ENCODE results near the gene ZNF710.
"Not testable (repeated sequence)": the region's sequence is repeated elsewhere in the genome, so short reads cannot be mapped to it uniquely, and the experiment has no call there.

ZNF710 gene

DNA sequence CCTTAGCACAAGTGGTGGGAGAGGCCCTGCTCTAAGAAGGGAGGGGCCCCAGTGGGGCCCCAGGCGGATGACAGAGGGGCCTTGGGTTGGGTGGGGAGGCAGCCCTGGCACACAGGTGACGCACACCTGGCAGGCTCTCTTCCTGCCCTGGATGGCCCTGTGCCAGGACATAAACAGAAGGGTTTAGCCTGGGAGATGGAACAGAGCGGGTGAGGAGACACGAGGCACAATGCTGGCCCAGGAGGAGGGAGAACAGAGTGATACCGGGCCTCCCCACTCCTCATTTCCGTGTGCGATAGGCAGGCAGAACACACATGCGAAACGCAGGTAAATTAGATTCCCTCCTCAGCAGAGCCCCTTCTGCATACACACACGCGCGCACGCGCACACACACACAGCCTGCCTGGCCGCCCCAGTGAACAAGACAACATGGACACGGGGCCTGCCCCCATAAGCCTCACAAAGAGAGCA, 61.4 kb downstream of the ZNF710 start:
- peak; percentile 90 for DNase-seq

DNA sequence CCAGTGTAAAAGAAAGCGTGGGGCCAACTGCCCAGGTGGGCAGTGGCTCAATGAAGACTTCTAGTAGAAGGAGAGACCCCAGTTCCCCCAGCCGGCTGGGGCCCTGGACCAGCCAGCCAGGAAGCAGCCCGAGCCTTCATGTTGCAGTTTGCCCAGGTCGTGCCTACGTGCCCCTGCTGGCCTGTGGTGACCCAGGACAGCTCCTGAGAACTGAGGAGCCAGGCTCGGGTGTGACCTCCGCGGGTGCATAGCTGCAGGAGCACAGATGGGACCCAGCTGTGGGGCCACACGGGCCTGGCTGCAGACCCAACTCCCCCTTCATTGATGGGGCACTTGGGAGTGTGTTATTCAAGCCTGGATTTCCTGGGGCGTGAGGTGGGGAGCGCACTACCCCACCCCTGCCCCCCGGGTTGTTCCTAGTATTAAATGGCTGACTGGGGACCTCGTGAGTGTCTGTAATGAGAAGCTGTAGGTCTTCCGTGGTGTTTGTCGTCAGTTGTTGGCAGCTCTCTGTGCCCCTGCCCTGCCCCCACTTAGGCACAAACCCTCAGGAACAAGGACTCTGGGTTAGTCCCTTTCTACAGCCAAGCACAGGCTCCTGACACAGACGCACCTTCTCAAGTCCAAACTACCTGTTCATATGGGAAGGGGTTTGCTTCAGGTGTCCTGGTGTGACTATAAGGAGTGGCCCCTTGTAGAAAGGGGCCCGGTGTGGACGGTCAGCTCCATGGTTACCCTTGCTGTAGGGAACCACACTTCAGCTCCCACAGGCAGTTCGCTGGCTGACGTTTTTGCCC, 62.0 kb downstream of the ZNF710 start:
- DNase-seq = peak; percentile 56

DNA sequence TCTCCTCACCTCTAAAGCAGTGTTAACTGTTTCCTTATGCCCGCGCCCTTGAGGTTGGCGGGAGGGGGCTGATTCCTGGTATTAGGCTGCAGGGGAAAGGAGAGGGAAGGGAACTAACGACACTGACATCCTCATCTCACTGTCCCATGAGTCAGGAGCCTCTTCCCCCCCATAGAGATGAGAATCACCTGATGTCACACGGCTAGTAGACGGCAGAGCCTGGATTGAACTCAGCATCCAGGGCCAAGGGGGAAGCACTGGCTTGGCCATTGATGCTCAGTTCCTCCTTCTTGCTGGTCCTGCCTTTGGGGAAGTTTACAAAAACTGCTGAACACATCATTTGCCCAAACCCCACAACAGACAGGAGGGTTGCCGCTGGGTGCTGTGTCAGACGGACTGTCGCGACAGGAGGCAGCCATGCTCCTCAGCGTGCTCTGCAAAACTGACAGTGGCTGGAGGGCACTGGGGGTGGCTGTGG, 62.7 kb downstream of the ZNF710 start:
- DNase-seq = peak; percentile 56

DNA sequence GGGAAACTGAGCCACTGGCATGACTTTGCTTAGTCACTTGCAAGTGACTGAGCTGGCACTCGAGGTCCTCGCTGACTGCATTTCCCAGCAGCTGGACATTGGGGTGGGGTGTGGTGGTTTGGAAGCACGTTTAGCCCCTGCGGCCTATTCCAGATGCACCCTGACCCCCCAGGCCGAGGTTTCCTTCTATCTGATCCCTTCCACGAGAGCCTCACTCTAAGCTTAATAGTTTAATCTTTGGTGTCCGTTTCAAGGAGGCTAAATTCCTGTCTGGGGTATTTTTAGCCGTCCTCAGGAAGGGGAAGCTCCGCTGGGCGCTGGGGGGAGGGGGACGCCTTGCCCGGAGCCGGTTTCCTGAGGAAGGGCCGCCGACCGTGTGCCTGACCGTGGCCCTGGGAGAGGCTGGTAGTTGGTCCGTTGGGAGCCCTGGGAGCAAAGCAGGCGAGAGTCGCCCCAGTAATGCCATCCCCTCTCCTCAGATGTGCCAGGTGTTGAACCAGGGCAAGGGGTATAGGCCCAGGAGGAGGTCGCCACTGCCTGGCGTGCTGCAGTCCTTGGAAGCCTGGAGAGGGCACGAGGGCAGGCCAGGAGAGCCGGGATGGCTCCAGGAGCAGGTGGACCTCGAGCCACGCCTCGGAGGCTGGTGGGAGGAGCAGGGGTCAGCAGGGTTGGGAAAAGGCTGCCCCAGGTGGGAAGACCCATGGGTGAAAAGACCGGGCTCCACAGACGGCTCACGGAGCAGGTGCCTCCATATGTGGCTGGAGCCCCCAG, 64.0 kb downstream of the ZNF710 start:
- DNase-seq = no peak

DNA sequence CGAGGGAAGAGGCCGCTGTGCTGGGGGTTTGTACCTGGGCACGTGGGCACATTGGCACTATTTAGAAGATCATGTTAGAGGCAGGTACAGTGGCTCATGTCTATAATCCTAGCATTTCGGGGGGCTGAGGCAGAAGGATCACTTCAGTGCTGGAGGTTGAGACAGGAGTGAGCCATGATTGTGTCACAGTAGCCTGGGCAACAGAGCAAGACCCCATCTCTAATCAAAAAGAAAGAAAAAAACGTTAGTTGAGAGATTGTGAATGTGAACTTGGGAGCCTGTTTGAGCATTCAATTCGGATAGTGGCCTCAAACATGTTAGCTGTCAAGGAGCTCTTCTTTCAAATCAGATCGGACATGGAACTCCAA, 64.5 kb downstream of the ZNF710 start:
- no peak for DNase-seq

DNA sequence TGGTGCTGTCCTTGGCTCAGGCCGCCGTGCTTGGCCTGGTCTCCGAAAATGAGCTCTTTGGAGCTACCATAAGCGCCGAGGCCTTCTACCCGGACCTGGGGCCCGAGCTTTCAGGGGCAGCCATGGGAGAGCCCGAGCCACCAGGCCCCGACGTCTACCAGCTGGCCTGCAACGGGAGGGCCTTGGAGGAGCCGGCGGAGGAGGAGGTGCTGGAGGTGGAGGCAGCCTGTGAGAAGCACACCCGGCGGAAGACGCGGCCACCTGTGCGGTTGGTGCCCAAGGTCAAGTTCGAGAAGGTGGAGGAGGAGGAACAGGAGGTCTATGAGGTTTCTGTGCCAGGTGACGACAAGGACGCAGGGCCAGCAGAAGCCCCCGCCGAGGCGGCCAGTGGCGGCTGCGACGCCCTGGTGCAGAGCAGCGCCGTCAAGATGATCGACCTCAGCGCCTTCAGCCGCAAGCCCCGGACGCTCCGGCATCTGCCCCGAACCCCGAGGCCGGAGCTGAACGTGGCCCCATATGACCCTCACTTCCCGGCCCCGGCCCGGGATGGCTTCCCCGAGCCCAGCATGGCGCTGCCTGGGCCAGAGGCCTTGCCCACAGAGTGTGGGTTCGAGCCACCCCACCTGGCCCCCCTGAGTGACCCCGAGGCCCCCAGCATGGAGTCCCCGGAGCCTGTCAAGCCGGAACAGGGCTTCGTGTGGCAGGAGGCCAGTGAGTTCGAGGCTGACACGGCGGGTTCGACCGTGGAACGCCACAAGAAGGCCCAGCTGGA, 66.2 kb downstream of the ZNF710 start:
- no peak for DNase-seq

DNA sequence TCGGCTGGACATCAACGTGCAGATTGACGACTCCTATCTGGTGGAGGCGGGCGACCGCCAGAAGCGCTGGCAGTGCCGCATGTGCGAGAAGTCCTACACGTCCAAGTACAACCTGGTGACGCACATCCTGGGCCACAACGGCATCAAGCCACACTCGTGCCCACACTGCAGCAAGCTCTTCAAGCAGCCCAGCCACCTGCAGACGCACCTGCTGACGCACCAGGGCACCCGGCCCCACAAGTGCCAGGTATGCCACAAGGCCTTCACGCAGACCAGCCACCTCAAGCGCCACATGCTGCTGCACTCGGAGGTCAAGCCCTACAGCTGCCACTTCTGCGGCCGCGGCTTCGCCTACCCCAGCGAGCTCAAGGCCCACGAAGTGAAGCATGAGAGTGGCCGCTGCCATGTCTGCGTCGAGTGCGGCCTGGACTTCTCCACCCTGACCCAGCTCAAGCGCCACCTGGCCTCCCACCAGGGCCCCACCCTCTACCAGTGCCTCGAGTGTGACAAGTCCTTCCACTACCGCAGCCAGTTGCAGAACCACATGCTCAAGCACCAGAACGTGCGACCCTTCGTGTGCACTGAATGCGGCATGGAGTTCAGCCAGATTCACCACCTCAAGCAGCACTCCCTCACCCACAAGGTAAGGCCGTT, 67.0 kb downstream of the ZNF710 start:
- no peak for DNase-seq

DNA sequence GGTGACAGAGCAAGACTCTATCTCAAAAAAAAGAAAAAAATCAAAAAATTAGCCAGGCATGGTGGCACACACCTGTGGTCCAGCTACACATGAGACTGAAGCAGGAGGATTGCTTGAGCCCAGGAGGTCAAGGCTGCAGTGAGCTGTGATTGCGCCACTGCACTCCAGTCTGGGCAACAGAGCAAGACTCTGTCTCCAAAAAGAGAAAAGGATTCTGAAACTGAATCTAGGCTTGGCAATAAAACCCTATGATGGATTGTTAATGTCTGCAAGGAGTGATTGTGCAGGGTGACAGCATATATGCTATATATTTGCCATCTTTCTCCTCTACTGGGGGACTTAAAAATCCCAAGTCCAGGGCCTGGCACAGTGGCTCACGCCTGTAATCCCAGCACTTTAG, 69.5 kb downstream of the ZNF710 start:
- not testable (repeated sequence) for DNase-seq

DNA sequence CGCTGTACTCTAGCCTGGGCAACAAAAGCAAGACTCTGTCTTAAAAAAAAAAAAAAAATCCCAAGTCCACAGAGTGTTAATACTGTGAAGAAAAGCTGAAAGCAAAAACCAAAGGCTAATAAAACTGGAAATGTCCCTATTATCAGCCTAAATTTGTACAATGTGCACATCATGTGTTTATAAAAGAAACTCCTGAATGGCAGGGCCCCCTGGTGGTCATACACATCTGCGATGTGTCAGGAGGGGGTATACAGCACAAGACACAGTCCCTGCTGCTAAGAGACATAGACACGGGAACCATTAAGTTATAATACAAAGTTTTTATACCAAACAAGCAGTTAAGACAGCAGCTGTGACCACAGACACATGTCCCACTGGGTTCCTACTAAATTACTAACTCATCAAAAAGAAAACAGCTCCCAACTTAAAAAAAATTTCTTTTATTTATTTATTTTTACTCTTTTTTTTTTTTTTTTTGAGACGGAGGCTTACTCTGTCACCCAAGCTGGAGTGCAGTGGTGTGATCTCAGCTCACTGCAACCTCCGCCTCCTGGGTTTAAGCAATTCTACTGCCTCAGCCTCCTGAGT, 70.2 kb downstream of the ZNF710 start:
- DNase-seq = peak; percentile 46

DNA sequence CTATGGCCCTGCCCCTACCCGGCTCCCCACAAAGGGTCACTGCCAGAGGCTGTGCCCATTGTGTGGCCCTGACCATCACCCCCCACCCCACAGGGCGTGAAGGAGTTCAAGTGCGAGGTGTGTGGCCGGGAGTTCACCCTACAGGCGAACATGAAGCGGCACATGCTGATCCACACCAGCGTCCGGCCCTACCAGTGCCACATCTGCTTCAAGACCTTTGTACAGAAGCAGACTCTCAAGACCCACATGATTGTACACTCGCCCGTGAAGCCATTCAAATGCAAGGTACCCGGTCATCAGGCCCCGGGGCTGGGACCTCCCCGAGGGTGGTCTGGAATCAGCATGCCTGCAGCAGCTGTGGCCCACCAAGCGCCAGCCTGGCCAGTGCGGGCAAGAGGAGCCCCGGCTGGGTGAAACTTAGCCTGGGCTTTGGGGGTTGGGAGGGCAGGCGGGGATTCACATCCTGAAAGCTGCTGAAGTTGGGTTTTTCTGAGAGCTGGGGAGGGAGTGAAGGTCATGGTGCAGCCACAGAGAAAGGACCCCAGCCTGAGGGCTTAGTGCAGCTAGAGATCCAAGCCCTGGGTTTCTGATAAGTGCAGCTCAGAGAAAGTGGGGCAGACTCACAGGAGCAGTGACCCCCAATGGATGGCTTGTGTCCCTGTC, 72.0 kb downstream of the ZNF710 start:
- DNase-seq = no peak

DNA sequence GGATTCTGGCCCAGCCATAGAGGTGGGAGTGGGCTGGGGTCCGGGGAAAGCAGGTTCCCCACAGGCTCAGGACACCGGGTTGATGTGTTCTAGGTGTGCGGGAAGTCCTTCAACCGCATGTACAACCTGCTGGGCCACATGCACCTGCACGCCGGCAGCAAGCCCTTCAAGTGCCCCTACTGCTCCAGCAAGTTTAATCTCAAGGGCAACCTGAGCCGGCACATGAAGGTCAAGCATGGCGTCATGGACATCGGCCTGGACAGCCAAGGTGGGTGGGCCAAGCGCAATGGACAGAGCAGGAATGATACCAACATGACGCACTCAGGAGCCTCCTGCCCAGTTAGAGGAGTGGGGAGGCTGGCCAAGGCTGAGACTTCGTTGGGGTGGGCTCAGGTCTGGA, 72.9 kb downstream of the ZNF710 start:
- DNase-seq = no peak

DNA sequence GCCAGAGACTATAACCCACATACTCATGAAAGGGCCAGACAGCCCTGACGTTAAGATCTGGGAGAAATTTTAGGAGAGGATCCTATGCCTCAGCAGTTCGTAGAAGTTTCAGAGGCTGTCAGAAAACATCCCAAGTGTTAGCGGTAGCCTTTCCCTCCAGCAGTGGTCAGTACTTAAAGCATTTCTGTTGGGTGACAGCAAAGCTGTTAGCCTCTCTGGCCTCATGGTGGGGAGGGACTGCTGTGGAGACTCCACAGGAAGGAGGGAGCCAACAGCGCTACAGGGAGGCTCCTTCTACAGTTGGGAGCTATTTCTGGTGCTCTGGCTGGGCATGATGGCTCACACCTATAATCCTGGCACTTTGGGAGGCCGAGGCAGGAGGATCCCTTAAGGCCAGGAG, 73.8 kb downstream of the ZNF710 start:
- no peak for DNase-seq

DNA sequence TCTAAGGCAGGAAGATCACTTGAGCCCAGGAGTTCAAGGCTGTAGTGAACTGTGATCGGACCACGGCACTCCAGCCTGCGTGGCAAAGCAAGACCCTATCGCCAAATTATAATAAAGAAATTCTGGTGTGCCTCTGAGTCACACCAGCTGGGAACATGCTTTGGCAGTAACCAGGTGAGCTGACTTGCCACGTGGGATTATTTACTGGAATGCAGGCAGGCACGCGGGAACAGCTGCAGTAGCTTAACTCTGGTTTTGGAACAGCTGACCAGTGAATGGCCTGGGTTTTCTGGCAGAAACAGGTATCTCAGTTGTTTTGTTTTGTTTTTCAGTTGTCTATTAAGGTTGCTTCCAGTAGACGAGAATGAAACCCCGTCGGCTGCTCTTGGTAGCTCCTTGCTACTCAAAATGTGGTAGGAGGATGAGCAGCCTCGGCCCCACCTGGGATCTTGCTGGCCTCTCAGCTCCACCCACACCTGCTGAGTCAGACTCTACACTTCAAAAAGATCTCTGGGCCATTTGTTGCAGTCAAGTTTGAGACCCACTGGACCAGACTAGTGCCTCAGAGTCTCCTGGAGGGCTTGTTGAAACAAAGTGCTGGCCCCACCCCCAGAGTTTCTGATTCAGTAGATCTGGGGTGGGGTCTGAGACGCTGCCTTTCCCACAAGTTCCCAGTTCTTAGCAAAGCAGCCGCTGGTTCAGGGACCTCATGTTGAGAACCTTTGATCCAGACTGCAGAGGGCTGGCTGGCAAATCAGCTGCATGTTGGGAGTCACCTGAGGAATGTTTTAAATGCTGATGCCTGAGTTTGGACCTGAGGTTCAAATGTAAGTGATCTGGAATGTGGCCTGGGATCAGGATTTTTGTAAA, 74.5 kb downstream of the ZNF710 start:
- no peak for DNase-seq

DNA sequence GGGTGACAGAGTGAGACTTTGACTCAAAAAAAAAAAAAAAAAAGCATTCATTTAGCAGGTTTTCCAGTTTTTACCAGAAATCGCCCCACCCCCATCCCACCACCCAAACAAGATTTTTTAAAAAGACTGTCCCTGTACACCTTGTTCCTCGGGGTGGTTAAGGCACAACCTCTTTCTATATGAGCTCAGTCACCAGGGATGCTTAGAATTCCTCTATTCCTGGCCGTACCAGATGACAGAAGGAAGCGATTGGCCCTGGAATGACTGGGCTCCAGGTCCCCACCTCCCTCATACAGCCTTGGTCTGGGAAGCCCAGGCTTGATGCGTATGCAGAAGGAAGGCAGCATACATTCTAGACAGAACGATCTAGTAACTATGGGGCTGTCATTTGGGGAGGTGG, 75.6 kb downstream of the ZNF710 start:
- no peak for DNase-seq

DNA sequence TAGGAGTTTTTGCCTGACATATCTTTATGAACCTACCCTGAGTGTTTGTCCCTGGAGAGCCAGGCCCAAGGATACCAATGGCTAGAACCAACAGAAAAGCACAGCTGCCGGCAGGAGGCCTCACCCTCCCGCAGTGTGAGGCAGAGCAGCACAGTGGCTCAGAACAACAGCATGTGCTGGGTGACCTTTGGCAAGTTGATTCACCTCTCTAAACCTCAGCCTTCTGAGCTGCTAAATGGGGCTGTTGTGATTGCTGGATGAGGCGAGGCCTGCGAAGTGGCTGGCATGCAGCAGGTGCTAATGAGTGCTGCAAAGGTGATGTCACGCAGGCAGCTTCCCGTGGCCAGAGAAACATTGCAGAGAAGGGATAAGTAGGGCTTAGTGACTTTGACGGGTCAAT, 77.8 kb downstream of the ZNF710 start:
- DNase-seq = no peak

DNA sequence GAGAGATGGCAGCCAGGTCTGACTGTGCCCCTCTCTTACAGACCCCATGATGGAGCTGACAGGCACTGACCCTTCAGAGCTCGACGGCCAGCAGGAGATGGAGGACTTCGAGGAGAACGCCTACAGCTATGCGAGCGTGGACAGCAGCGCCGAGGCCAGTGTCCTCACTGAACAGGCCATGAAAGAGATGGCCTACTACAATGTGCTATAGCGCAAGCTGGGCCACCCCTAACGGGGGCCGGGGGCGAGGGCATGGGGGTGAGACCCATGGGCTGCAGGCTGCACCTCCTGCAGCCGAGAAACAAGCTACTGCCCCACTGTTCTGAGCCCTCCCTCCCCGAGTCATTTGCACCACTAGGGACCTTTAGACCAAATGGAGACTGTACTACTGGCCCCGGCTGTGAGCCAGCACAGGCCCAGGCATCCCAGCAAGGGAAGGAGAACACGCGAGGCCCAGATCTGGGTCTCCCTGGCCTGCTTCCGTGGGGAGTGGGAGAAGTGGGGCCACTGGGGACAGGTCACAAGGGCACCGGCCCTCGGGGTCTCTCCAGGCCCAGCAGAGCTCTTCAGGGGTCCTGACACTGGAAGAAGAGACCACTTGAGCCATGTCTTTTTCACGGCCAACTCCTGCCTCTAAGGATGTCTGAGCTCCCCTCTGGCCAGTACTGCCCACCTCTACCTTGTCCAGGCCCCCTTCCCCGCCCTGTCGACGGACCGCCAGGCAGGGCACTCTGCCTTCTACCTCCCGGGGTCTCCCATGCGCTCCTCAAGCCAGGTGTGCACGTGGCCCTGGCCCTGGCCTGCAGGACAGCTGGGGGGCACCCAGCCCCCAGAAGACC, 78.7 kb downstream of the ZNF710 start:
- DNase-seq = no peak

DNA sequence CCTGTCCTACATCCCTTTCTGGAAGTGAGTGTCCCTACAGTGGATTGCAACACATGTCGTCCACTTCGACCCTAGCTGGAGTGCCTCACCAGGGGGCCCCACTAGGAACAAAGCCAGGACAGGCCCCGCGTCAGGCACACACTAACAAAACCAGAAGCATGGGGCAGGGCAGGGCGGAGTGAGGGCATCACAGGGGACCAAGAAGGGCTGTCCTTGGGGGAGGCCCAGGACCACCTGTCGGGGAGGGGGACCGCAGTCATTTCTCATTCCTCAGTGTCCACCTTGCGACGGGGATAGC, 79.3 kb downstream of the ZNF710 start:
- no peak for DNase-seq

DNA sequence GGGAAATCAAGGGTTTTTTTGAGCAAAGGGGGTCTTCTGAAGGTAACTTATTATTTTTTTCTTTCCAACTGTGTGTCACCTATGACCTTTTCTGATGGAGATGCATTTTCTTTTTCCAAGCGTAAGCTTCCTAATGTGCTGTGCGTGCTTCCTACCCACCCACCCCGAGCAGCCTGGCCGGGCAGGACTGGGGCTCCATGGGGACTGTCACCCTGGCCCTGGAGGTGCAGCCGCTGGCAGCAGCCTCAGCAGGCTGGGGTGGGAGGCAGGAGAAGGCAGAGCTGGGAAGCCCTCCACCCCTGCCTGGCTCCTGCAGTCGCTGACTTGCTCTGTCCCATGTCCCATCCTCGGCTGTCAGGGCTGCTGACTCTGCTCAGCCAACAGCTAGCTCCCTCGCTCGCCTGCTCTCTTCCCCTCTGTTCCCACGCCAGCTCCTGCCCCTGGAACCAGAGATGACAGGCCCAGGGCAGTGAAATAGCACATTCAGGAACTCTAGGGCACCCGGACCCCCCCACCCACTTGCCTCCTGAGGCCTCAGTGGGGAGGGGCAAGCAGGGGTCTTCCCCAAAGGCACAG, 79.8 kb downstream of the ZNF710 start:
- no peak for DNase-seq

DNA sequence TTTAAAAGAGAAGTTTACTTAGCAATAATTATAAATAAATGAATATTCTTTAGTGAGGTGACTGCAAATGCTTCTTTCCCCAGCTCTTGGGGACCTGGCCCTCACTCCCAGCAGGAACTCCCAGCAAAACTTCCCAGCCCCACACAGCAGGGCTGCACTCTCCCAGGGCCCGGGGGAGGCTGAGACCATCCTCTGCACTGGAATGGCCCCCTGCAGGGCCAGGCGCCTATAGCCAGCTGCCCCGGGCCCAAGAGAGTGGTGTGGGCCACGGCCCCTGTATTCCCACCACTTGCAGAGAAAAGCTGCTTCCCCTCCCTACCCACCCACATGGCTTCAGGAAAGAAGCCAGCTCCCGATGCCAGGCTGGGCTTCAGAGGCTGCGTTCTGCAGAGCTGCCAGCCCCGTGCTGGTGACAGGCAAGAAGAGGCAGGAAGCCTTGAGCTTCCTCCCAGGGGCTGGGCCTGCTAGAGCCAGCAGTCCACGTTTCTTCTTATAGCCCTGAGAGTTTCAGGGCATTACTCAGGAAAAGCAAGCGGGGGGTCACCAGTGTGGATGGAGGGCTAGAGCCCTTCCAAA, 81.1 kb downstream of the ZNF710 start:
- DNase-seq = no peak

Data from NCI-H2029 (cell line).